Measurements from ENCODE around the gene SLC25A21.

DNA sequence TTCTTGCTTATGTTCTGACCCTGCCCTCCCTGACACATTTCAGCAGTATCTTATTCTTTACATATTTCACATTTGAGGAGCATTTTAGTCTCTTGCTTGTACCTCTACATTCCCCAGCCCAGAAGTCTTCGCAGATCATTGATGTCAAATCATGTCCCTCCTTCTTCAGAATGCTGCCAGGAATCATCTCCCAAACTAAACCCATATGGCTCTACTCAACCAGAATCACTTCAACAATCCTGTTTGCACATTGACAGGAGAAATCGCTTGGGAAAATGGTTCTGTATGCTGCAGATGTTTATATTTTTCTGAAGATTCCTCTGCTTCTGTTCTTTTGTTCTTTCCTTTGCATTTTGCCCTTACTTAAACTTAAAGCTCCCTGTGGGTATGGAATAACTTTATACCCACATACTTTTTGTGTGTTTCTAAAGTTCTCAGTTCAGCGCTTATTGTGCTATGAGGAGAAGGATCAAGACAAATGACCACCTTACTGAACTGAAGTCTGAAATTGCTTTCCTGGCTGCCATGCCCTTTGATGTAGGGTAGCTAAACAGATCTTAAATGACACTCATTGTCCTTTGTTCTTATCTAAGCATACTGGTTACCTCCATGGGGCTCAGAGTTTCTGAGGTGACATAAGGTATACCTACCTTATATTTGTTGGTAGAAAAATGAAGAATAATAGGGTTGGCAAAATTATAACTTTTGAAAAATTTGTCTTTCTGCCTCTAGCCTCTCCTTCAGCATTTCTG is 134.6 kb downstream of the SLC25A21 start:
- no peak for TF ChIP-seq POLR2AphosphoS5 (IDR thresholded peaks at IDR 0.05; ENCODE audit: borderline replicate concordance, low read depth, low read length)
- TF ChIP-seq EZH2 (IDR thresholded peaks at IDR 0.05) = no peak
- no peak for TF ChIP-seq FOXP2 (optimal IDR thresholded peaks at IDR 0.05; ENCODE audit: control extremely low read depth, extremely low read length, insufficient read depth)

Data from SK-N-MC (cell line).